A673 (cell line): ENCODE results near the gene BCAR3. TPM values are rescaled to one million over a fixed set of nuclear protein-coding genes. Genes with fewer than 3 reads are reported as not detected.

Source experiments
- BruUV-seq: library from RNA; stranded (reverse); fragments of 400-500 nt; replicated peaks from 2 replicates; lab custom pipeline; 2021; lab: Mats Ljungman, UMichigan
- CTCF ChIA-PET: fragments of 300-600 bp; sonication (Branson Sonifier 250); formaldehyde crosslinking; loops from one replicate; lab custom pipeline; 2022; ENCODE audit warnings: antibody characterized with exemption; lab: Charles Lee
- POLR2A ChIA-PET: fragments of 300-600 bp; sonication (Branson Sonifier 250); formaldehyde crosslinking; loops from one replicate; lab custom pipeline; 2022; ENCODE audit warnings: antibody characterized with exemption; ENCODE audit not compliant: low non-redundant PET; lab: Charles Lee
- DNase-seq: peaks from one replicate; pipeline ENCODE4 v3.0.0-alpha.2; 2015; ENCODE audit warnings: low spot score
- H3K27ac ChIP-seq: fragments of 200-600 bp; sonication (generic); 2 replicates; pipeline ENCODE4 v1.5.1; 2016; ENCODE audit warnings: mixed run types, low read depth, mild to moderate bottlenecking, mixed read lengths, antibody characterized with exemption, low read length; ENCODE audit not compliant: poor library complexity, severe bottlenecking
- H3K27me3 ChIP-seq: fragments of 200-600 bp; sonication (generic); replicated peaks from 2 replicates; pipeline ENCODE4 v1.6.1; 2017; ENCODE audit warnings: mixed run types, low read depth, mild to moderate bottlenecking, mixed read lengths, antibody characterized with exemption, low read length; ENCODE audit not compliant: insufficient read depth, poor library complexity
- H3K36me3 ChIP-seq: fragments of 200-600 bp; sonication (generic); 2 replicates; pipeline ENCODE4 v1.6.1; 2016; ENCODE audit warnings: mixed run types, mild to moderate bottlenecking, mixed read lengths, antibody characterized with exemption, low read length; ENCODE audit not compliant: insufficient read depth, poor library complexity, severe bottlenecking
- H3K4me1 ChIP-seq: fragments of 200-600 bp; sonication (generic); 2 replicates; pipeline ENCODE4 v1.6.1; 2017; ENCODE audit warnings: mixed run types, mild to moderate bottlenecking, mixed read lengths, antibody characterized with exemption, low read length; ENCODE audit not compliant: insufficient read depth, poor library complexity, severe bottlenecking
- H3K4me3 ChIP-seq: fragments of 200-600 bp; sonication (generic); 2 replicates; pipeline ENCODE4 v1.5.1; 2016; ENCODE audit warnings: low read depth, mixed run types, mild to moderate bottlenecking, mixed read lengths, low read length; ENCODE audit not compliant: poor library complexity, severe bottlenecking
- H3K9me3 ChIP-seq: fragments of 200-600 bp; sonication (generic); 2 replicates; pipeline ENCODE4 v1.6.1; 2016; ENCODE audit warnings: mixed run types, low read depth, mild to moderate bottlenecking, mixed read lengths, antibody characterized with exemption, low read length; ENCODE audit not compliant: poor library complexity, severe bottlenecking
- CTCF ChIP-seq: fragments of 300-800, 200-600 bp; sonication (generic); conservative IDR thresholded peaks from 2 replicates; pipeline ENCODE4 v1.5.1; 2017; ENCODE audit warnings: low read depth, mild to moderate bottlenecking, antibody characterized with exemption, low read length, moderate library complexity, mixed read lengths
- EZH2 ChIP-seq: fragments of 200-600 bp; sonication (generic); IDR thresholded peaks from 2 replicates; pipeline ENCODE4 v1.6.1; 2017; ENCODE audit warnings: borderline replicate concordance, low read depth, mild to moderate bottlenecking, mixed read lengths, antibody characterized with exemption, low read length; ENCODE audit not compliant: poor library complexity, severe bottlenecking
- intact Hi-C: fragments of 100-400 bp; cut with micrococcal nuclease; formaldehyde crosslinking; loops from one replicate; pipeline ENCODE4 v1.10.0; 2022; ENCODE audit not compliant: unreplicated experiment
- total RNA-seq: library from RNA; stranded (reverse); gene quantifications from 2 replicates; pipeline ENCODE4 v1.2.3, GENCODE V29; 2021

Gene BCAR3
- total RNA-seq, 1 experiment from 2014 or later = 0.90 TPM

DNA sequence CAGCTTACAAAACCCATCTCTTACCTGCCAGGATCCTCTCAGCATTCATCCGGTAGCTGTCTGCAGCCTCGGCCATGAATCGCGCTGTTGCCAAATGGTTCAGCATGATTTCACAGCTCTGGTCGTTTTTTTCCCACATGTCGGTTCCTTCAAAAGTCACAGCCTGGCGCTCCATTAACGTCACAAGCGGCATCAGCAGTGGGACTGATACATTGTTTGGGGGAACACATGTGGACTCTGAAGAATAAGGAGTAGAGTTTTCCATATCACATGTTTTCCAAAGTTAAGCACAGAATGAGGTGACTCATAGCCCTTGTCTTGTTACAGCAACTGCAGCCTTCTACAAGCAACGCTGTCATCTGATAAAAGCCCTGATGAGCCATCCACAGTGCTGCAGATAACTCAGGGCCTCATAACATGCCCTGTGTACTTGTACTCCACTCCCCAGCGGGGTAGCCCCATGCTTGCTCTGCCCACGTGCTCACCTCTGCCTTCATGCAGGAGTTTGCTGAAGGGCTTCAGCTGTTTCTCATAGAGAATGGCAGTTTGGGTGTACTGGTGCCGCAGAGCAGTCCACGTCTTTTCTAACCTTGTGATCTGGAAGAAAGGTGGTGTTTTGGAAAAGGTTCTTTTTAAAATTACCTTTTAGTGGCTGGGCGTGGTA is 114.2 kb downstream of the BCAR3 start:
- no peak for TF ChIP-seq CTCF
- Histone ChIP-seq H3K9me3 (no peaks in the 10 kb centered on the region), H3K36me3 (no peaks in the 10 kb centered on the region), H3K27ac (no peak overlapping the region), H3K4me3 (no peak overlapping the region), H3K4me1 (no peaks in the 10 kb centered on the region), H3K27me3 (no peaks in the 10 kb centered on the region)
- no peak for DNase-seq
- BruUV-seq = no TSS peak
- ChIA-PET POLR2A (no interaction called here), CTCF (no interaction called here)
- intact Hi-C loops = no loop called here

- Histone ChIP-seq H3K27me3 (no peaks in the 10 kb centered on the region), H3K36me3 (no peaks in the 10 kb centered on the region), H3K4me3 (no peak overlapping the region), H3K27ac (no peak overlapping the region), H3K4me1 (no peaks in the 10 kb centered on the region), H3K9me3 (no peaks in the 10 kb centered on the region)
- TF ChIP-seq CTCF = no peak
- no peak for TF ChIP-seq EZH2
- DNase-seq = no peak
- intact Hi-C loops = no loop called here
- BruUV-seq = no TSS peak
- ChIA-PET CTCF (no interaction called here), POLR2A (no interaction called here)
These were observed 115.4 kb downstream of the BCAR3 start for GRCh38 chr1:93566227-93566626.

DNA sequence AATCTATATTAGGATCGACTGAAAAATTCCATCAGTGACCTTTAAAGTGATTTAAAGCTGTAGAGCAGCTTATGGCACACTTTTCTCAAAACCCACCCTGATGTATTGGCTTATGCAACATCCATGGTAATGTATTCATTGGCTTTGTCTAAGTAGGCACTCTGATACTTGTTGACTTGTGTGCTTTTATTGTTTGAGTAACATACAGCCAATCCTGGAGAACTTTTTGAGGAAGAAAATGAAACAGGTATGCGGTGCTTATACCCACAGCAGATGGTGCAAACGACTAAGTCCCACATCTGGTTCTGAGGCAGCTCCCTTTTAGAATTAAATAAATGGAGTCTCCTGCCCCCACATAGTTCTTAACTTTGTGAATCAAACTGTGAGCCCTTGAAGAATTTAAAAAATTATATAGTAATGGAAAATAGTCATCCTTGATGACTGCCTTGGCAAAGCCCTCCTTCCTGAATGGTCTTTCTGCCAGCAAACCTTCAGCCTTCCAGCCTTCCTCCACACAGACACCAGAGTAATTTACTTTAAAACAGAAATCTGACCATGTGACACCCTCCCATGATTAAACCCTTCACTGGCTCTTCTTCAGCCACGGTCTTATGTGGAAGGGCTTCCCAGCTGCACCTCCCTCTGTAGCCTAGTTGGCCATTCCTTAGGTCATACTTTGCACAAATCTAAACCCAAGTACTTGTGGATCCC is 116.0 kb downstream of the BCAR3 start:
- intact Hi-C loops = no loop called here
- no peaks in the 10 kb centered on the region for H3K9me3 ChIP-seq
- BruUV-seq = no TSS peak
- ChIA-PET CTCF (no interaction called here), POLR2A (no interaction called here)
- TF ChIP-seq CTCF (no peak), EZH2 (no peak)
- H3K36me3 ChIP-seq = no peaks in the 10 kb centered on the region
- H3K27ac ChIP-seq = no peak overlapping the region
- no peak for DNase-seq
- no peaks in the 10 kb centered on the region for H3K4me1 ChIP-seq
- no peak overlapping the region for H3K4me3 ChIP-seq
- no peaks in the 10 kb centered on the region for H3K27me3 ChIP-seq
